ENCODE results near the gene FARP1.

The FARP1 gene

GRCh38 chr13:98436233-98436910 lies 293.5 kb downstream of the FARP1 start:
- no peak for DNase-seq

GRCh38 chr13:98438246-98439125 lies 295.6 kb downstream of the FARP1 start:
- DNase-seq, result no peak

GRCh38 chr13:98439126-98439828 lies 296.4 kb downstream of the FARP1 start:
- DNase-seq, result no peak

GRCh38 chr13:98439896-98440295 lies 297.0 kb downstream of the FARP1 start:
- no peak for DNase-seq

GRCh38 chr13:98440390-98441055 lies 297.6 kb downstream of the FARP1 start:
- no peak for DNase-seq

GRCh38 chr13:98441056-98441676 lies 298.3 kb downstream of the FARP1 start:
- DNase-seq, result no peak

- DNase-seq, result no peak
These were observed 299.7 kb downstream of the FARP1 start for GRCh38 chr13:98442391-98443230.

GRCh38 chr13:98443329-98443728 lies 300.4 kb downstream of the FARP1 start:
- DNase-seq, result no peak

- DNase-seq, result no peak
These were observed 301.0 kb downstream of the FARP1 start for GRCh38 chr13:98443800-98444325.

GRCh38 chr13:98444381-98444780 lies 301.5 kb downstream of the FARP1 start:
- DNase-seq, result no peak

GRCh38 chr13:98445340-98446233 lies 302.7 kb downstream of the FARP1 start:
- DNase-seq, result peak; percentile 57 to 74 (median 71)

- no peak for DNase-seq
These were observed 303.3 kb downstream of the FARP1 start for GRCh38 chr13:98446234-98446621.

GRCh38 chr13:98447130-98447529 lies 304.2 kb downstream of the FARP1 start:
- no peak for DNase-seq

GRCh38 chr13:98447881-98448641 lies 305.2 kb downstream of the FARP1 start:
- peak in 1 of 5 donors; percentile 18 for DNase-seq

GRCh38 chr13:98448642-98448928 lies 305.7 kb downstream of the FARP1 start:
- no peak for DNase-seq

GRCh38 chr13:98449273-98449672 lies 306.4 kb downstream of the FARP1 start:
- no peak for DNase-seq

GRCh38 chr13:98450026-98450425 lies 307.1 kb downstream of the FARP1 start:
- DNase-seq, result no peak

- DNase-seq, result peak in 1 of 5 donors; percentile 20
These were observed 307.7 kb downstream of the FARP1 start for GRCh38 chr13:98450539-98451111.

Data from T-helper 1 cell (primary cell).